NB4 (cell line): ENCODE measurements around the gene LRRC32.

Experiments
- POLR2A ChIP-seq: IDR thresholded peaks from 2 replicates; pipeline ENCODE4 v1.6.1; 2011; ENCODE audit warnings: mild to moderate bottlenecking; ENCODE audit not compliant: insufficient read length; ENCODE audit errors: extremely low read depth
- TF ChIP-seq, protein P1 (sequence below): IDR thresholded peaks from one replicate; pipeline ENCODE4 v1.5.1; 2012; ENCODE audit warnings: low read depth, low read length

GRCh38 chr11:76639621-76640020 lies 30.9 kb downstream of the LRRC32 start:
- TF ChIP-seq, protein P1, sequence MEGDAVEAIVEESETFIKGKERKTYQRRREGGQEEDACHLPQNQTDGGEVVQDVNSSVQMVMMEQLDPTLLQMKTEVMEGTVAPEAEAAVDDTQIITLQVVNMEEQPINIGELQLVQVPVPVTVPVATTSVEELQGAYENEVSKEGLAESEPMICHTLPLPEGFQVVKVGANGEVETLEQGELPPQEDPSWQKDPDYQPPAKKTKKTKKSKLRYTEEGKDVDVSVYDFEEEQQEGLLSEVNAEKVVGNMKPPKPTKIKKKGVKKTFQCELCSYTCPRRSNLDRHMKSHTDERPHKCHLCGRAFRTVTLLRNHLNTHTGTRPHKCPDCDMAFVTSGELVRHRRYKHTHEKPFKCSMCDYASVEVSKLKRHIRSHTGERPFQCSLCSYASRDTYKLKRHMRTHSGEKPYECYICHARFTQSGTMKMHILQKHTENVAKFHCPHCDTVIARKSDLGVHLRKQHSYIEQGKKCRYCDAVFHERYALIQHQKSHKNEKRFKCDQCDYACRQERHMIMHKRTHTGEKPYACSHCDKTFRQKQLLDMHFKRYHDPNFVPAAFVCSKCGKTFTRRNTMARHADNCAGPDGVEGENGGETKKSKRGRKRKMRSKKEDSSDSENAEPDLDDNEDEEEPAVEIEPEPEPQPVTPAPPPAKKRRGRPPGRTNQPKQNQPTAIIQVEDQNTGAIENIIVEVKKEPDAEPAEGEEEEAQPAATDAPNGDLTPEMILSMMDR, result no peak
- no peak for TF ChIP-seq POLR2A
